GM19324 (cell line): ENCODE data around the gene TAS1R3.

Source experiments
- ATAC-seq: cut with Tn5 transposase; IDR thresholded peaks from one replicate; pipeline ENCODE4 v1.9.1; 2021; ENCODE audit warnings: mild to moderate bottlenecking, moderate library complexity; ENCODE audit not compliant: unreplicated experiment, low FRiP score

The TAS1R3 gene

DNA sequence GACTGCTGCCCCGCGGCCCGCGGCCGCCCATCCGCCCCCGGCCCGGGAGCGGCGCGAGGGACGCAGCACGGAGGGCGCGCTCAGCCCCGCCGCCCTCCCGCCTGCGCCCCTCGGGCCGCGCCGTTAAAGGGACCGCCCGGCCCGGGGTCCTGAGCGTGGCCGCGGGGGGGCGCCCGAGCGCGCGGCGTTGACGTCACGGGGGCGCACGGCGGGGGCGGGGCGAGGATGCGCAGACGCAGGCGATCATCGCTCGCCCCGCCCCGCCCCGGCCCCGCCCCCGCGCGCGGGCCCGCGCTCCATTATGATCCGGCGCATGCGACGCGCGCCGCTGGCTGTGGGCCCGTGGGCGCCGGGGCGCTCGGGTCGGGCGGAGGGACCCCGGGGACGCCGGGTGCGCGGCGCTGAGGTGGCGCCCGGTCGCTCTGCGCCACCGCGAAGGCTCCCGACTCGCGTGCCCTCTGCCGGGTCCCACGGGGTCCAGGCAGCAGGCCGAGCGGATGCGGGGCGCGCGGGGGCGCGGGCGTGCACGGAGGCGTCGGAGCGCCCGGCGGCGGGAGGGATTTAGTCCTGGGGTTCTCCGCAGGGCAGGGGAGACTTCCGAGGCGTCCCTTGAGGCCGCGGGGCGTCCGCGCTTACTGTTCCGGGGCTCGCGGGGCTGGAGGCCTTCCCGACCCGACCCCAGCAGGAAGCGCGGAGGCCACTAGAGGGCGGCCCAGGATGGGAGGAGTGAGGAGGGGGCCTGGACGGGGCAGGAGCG lies 18.4 kb downstream of the TAS1R3 start, which contains the start of gene DVL1:
DVL1 (minus strand) TSS at position 163 of the 757 bp plus-strand sequence. CDS start 353 bp downstream, outside the sequence.
- peak; percentile 74 for ATAC-seq

DNA sequence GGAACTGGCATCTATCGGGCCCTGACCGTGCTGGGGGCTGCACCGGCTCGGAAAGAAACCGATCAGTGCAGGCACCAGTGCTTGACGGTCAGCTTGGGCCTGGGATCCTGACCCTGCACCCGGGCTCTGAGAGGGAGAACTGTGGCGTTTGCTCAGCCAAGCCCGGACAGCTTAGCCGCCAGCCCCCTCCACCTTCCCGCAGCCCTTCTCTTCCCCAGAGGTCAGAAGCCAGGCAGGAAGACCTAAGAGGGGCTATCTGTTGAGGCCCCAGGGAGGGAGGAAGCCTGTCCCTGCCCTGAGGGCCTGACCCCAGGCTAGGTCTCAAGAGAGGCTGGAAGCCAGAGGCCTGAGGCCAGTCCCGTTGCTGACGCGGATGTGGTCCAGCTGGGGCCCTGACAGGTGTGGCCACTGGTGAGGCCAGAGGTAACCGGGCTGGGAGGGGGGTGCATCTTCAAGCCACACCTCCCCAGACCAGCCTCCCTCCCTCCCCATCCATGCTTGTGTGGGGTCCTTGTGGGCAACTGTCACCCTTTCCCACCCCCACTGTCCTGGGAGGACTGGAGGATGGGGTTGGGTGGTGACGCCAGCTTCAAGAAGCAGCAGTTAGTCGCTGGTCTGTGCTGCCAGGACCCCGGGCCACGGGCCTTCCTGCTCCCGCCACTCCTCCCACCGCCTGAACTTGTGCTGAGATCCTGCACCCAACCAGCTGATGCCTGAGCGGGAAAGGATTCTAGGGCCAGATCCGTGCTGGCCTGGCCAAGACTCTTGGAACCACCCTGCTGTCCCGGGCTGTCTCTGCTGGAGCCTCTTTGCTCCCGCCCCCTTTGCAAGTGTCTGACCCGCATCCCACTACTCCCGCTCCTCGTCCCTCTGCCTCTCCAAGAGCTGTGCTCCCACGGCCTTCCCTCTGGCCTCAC lies 20.7 kb downstream of the TAS1R3 start:
- ATAC-seq, result no peak

DNA sequence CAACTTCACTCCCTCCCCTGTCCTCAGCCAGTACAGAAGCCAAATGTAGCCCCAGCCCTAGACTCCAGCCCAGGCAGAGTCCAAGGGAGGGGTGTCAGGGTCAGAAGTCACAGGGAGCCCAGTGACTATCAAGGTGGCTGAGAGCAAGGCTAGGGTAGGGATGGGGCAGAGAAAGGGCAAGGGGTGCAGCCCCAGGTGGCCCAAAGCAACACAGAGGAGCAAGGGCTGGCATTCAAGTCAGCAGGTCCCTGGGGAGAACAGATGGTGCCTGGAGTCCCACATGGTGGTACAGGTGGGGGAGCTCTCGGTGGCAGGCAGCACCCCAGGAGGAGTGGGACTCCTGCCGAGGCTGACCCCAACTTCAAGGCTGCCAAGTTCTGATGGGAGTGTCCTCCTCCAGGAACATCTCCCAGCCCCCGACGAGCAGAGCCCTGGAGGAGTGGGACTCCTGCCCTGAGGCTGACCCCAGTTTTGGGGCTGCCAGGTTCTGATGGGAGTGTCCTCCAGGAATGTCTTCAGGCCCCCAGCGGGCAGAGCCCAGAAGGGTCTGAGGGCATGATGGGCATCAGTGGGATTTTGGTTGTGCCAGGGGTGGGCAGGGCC lies 21.8 kb downstream of the TAS1R3 start:
- ATAC-seq, result no peak

DNA sequence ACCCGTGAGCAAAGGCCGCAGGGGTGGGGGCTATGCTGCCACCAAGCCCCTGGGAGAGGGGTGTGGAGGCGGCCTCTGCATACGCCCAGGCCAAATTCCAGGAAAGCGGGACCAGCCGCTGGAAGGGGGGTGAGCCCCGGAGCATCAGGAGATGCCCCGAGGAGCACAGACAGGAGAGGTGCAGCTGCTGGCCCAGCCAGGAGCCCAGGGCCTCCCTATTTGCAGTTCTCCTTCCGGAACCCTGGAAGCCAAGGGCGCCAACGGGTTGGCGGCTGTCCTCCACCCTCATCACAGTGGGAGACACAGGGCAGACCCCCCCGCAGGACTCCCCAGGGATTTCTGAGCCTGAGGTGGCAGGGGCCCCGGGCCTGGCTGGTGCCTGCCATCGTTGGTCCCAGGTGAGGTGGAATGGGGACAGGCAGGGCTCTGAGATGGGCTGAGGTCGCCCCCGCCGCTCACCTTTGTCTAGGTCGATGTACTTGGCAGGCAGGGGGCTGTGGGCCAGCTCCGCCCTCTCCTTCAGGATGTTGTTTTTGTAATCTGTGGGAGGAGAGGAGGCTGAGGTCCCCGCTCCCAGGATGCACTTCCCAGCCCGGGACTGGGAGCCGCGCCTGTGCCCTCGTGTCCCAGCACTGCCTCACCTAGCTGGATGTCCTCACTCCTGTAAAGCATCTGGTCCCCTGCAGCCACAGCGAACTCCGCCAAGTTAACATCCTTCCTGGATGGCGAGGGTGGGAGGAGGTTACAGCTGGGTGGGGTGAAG lies 22.5 kb downstream of the TAS1R3 start:
- ATAC-seq, result no peak

DNA sequence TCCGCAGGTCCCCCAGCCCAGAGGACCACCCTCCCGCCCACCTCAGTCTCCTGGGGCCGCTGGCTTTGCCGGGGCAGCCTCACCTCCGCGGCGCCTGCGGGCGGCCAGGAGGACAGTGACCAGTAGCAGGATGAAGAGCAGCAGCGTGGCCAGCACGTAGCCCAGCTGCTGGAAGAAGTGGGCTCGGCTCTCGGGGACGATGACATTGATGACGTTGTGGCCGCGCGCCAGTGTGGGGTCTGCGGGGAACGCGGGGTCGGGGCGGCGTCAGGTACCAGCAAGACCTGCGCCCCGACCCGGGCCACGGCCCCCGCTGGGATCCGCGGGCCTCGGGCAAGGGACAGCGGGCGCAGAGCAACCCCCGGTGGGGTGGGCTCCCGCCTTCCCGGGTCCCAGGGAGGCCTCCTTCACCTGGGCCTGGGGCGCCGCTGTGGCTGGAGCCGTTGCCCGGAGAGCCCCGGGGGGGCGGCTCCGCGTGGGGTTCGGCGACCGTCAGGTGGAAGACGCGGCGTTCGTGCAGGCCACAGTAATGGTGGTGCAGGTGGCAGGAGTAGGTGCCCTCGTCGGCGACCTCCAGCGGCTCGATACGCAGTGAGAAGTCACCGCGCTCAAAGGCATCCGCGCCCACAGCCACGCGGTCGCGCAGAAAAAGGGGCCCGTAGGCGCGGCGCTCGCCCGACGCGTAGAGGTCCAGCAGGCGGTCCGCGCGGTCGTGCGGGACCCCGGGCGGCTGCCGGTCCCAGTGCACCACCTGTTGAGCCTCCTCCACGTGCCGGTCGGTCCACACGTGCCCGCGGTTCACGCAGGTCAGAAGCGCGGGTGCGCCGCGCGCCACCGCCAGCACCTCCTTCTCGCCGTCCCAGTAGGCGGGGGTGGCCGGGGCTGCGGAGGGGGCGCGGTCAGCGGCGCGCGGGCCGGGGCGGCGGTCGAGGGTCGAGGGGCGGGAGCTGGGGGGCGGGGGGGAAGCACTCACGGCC lies 23.5 kb downstream of the TAS1R3 start:
- ATAC-seq, result no peak

DNA sequence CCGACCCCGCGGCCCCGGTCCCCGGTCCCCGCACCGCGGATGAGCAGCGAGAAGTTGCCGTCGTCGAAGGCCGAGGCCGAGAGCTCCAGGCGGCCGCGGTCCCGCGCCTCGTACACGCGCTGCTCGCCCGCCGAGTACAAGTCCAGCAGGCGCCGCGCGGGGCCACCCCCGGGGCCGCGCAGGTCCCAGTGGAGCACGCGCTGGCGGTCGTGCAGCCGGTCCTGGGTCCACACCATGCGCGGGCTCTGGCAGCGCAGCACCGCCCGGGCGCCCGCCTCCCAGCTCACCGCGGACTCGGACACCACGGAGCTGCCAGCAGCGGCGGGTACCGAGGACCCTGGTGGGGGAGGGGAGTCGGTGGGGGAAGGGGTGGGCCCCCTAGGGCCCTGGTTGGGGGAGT lies 24.3 kb downstream of the TAS1R3 start:
- no peak for ATAC-seq

DNA sequence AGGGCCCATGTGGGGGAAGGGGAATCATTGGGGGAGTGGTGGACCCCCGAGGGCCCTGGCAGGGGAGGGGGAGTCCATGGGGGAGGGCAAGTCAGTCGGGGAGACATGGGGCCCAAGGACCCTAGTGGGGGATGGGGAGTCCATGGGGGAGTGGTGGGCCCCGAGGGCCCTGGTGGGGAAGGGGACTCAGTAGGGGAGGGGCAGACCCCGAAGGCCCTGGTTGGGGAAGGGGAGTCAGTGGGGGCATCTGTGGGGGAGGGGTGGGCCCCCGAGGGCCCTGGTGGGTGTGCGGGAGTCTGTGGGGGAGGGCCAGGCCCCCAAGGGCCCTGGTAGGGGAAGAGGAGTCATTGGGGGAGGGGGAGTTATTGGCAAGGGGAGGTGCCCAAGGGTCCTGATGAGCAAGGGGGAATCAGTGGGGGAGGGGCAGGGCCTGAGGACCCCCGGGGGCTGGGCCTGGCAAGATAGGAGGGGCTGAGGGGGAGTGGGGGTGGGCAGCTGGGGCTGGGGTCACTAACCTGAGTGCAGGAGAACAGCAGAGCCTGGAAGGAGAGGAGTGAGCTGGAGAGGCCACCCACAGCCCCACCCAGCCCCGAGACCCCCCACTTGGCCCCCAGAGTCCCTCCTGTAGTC lies 25.2 kb downstream of the TAS1R3 start:
- ATAC-seq, result no peak

DNA sequence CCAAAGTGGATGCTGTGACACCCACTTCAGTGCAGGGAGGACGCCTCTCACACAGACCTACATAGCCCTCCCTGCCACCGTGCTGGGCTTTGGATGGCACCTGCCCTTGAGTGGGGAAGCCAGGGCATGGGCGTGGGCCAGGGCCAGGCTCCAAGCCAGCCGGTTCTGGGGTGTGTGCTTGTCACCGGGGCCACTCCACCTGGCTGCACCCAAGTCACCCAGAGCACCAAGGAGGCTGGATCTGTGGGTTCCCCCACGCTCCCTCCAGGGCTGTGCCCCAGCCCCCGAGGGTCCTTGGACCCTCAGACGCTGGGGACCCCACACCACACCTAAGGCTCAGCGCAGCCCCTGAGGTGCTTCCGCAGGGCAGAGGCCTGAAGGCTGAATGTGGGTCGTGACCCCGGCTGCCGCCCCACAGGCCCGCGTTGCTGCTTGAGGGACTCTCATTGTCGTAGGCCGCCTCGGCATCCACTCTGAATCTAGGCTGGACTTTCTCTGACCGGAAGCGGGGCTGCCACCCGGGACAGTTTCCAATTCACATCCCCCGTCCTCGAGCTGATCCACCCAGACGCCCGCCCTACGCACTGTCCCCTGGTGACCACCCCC lies 25.8 kb downstream of the TAS1R3 start:
- ATAC-seq, result no peak

DNA sequence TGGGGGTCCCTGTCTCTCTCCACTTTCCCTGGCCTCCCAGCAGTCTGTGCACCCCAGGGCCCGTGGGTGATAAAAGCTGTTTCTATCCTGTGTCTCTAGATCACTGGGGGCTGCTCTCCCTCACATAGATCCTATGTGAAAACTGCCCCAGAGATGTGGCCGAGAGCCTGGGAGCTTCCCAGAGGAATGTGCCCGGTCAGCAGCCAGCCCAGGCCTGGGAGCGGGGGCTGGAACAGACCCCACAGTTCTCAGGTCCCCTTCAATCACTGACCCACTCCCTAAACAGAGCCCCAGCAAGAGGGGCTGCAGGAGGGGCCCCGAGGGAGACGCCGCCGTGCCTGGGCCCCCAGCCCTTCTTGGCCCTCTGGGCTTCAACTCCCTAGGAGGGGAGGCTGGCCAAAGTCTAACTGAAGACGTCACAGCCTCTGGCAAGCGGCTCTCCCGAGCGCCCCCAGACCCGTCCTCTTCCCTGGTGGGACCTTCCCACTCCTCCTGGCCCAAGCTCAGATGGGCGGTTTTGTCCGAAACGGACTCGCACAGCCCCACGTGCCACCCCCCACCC lies 26.9 kb downstream of the TAS1R3 start:
- ATAC-seq, result no peak

DNA sequence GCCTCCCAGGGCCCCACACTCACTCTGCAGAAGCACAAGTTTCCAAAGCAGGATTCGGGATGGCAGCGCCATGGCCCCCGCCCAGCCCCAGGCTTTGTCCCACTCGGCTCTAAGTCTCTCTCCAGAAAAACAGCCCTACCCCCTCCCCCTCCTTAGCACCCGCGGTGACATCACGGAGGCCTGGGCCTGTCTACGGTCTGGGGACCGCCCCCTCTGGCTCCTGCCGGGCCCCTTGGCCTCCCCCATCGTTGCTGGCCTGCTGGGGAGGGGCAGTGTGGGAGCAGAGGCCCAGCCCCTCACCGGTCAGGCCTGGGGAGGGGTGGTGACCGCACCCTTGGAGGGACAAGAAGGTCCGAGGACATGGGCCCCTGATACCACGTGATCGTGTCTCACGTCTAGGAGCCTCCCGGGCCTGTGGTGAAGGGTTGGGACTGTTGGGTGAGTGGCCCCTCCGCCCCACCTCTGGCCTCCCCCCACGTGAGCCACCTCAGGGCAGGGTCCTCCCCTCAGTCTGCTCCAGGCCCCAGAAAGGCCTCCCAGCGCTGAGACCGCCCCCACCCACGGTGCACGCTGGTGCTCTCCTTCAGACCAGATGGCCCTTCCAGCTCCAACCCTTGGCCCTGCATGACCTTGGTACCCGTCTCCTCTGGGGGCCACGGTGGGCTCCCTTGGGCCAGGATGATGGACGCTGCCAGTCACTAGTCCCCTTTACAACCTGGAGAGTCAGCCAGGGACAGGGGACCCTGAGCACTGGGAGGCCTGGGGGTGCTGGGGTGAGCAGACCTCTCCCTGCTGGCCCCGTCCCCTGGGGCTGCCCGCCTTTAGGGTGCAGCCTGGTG lies 27.6 kb downstream of the TAS1R3 start, which contains the start of gene MXRA8:
MXRA8 (minus strand) TSS at position 123 of the 839 bp plus-strand sequence; CDS start at position 72, 51 bp downstream.
- ATAC-seq, result no peak

DNA sequence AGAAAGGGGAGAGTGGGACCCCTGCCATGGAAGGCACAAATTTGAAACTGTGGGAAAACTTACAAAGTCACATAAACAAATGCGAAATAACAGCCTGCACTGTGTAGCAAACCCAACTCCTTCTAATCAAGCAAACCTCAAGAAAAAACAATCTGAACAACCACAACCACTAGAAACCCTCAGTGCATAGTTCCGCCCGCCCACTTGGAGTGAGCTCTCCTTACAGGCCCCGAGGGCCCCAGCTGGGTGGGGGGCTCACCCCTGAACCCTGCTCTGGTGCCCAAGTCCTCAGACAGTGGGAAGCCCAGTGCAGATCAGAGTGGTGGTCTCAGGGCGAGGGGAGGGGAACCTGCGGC lies 28.2 kb downstream of the TAS1R3 start:
- ATAC-seq, result no peak

DNA sequence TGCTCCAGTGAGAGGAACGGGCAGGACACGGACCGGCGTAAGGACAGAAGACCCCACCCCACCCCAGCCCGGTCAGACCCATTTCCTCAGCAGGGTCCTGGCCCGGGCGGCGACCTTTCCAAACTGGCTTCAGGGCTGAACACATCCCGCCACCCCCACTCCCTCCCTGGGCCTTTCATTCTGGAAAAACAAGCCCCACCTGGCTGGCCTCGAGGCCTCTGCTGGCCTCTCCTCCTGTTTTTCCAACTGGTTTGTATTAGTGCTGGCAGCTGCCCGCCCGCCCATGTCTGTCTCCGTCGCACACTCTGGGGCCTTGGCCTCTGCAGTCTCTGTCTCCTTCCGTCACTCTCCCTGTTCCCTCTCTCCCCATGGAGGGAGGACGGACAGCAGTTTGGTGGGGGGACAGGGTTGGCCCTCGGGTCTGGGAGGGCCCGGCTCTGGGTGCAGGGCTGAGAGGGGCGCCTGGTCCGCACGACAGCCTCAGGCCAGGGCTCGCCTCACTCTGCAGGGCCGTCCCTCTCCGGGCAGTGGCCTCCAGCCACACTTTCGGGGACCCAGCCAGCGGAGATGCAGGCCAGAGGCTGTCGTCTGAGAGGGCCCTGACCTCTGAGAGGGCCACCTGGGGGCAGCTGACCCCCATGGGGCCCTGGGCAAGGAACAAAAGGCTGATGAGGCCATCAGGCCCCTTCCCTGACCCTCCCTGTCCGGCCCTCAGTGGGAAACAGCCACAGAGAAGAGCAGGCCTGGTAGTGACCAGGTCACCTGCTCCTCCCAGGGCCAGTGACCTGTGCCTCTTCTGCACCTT lies 28.8 kb downstream of the TAS1R3 start:
- no peak for ATAC-seq

DNA sequence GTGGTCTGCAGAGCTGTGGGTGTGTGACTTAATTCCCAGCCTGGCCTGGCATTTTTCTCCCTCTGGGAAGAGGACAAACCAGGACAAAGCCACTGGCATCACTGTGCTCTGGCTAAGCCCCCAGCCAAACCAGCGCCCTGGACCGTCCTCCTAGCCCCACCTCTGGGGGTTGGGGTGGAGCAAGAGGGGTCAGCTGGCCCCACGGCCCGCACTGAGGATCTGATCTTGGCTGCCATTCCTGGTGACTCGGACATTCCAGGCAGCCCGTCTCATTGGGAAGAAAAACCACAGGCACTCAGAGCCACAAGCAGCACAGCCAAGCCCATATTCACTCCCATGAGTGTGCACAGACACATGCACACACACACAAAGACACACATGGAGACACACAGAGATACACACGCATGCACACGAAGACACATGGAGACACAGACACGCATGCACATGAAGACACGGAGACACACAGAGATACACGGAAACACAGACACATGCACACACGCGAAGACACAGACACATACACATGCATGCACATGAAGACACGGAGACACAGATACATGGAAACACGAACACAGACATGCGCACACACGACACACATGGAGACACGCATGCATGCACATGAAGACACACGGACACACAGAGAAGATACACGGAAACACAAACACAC lies 29.6 kb downstream of the TAS1R3 start:
- no peak for ATAC-seq

DNA sequence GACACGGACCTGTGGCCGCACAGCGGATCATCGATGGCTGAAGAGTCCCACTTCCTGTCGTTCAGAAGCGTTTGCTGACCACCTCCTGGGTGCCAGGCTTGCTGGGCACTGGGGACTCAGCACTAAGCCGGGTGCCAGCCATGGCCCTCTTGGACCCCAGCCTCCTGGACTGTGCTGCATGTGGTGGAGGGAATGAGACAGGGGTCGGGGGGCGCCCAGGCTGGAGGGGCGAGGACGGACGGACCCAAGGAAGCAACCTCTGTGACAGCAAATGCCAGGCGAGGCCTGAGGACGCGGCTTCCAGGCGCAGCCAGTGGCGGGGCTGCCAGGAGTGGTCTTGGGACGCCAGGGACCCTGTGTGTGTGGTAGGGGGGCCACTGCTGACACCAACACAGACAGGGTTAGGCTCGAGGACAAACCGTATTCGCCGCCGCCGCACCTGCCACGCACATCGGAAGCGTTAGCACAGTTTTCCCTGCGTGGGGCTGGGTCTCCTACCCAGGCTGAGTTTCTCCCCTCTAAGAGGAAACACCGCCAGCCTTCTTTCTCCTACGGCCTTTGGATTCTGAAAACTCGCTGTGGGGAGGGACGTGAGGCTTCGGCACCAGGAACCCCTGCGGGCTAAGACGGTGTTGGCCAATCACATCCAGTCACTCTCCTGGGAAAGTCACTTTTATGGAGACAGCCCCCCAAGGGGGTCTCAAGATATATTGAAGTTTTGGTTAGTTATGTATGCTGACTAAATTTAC lies 30.3 kb downstream of the TAS1R3 start:
- no peak for ATAC-seq

DNA sequence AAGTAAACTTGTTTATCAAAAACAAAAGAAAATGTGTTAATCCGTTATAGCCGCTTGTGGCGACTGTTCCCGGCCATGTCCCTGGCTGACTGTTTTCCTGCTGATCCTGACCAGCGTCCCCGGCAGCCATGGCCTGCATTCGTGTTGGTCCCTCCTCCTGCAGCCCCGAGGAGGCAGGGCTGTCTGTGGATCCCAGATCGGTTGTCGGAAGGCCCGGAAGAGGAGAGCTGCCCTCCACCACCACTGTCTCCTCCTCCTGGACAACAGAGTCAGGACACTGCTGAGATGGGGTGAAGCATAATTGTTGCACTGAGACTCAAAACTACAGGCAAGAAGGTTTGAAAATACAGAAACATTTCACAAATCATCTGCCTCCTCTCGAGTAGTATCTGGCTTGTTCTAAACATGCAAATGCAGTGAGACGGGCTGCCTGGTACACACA lies 30.9 kb downstream of the TAS1R3 start:
- no peak for ATAC-seq
